H9 (cell line): ENCODE measurements around the gene LGMN. TPM values are rescaled to one million over a fixed set of nuclear protein-coding genes. Genes with fewer than 3 reads are reported as not detected.

Source experiments
- DNase-seq: peaks from one replicate; pipeline ENCODE4 v3.0.0-alpha.2; 2017
- H2AFZ ChIP-seq: one replicate; pipeline ENCODE4 v1.6.1; 2013; ENCODE audit warnings: mild to moderate bottlenecking, low read length, control low read depth, moderate library complexity
- H2AK5ac ChIP-seq: 2 replicates; pipeline ENCODE4 v1.6.1; 2013; ENCODE audit warnings: low read length, control low read depth, mixed read lengths; ENCODE audit not compliant: insufficient read length
- H2BK120ac ChIP-seq: one replicate; pipeline ENCODE4 v1.6.1; 2013; ENCODE audit warnings: low read depth, mild to moderate bottlenecking, low read length, control low read depth, inconsistent platforms; ENCODE audit not compliant: poor library complexity, severe bottlenecking
- H2BK12ac ChIP-seq: 2 replicates; pipeline ENCODE4 v1.6.1; 2013; ENCODE audit warnings: low read length, control low read depth, mixed read lengths, low read depth; ENCODE audit not compliant: insufficient read length
- H2BK15ac ChIP-seq: 2 replicates; pipeline ENCODE4 v1.6.1; 2013; ENCODE audit warnings: low read depth, low read length, control low read depth
- H2BK20ac ChIP-seq: one replicate; pipeline ENCODE4 v1.6.1; 2013; ENCODE audit warnings: low read depth, mild to moderate bottlenecking, low read length, control low read depth, inconsistent platforms; ENCODE audit not compliant: poor library complexity, severe bottlenecking
- H2BK5ac ChIP-seq: 2 replicates; pipeline ENCODE4 v1.6.1; 2013; ENCODE audit warnings: low read length, control low read depth, mixed read lengths; ENCODE audit not compliant: insufficient read length
- H3K14ac ChIP-seq: 2 replicates; pipeline ENCODE4 v1.6.1; 2013; ENCODE audit warnings: low read length, control low read depth; ENCODE audit not compliant: insufficient read depth
- H3K18ac ChIP-seq: 2 replicates; pipeline ENCODE4 v1.6.1; 2013; ENCODE audit warnings: low read depth, mild to moderate bottlenecking, mixed read lengths, low read length, control low read depth; ENCODE audit not compliant: insufficient read length
- H3K23ac ChIP-seq: 2 replicates; pipeline ENCODE4 v1.6.1; 2013; ENCODE audit warnings: low read length, control low read depth, mixed read lengths, low read depth; ENCODE audit not compliant: insufficient read length
- H3K23me2 ChIP-seq: 2 replicates; pipeline ENCODE4 v1.6.1; 2013; ENCODE audit warnings: low read depth, mild to moderate bottlenecking, mixed read lengths, low read length, control low read depth; ENCODE audit not compliant: insufficient read length, poor library complexity, severe bottlenecking
- H3K27ac ChIP-seq: 2 replicates; pipeline ENCODE4 v1.5.1; 2013; ENCODE audit warnings: low read length, control low read depth, mixed read lengths, low read depth; ENCODE audit not compliant: insufficient read length
- H3K27me3 ChIP-seq: 2 replicates; pipeline ENCODE4 v1.6.1; 2013; ENCODE audit warnings: low read length, control low read depth, inconsistent platforms; ENCODE audit not compliant: insufficient read depth
- H3K4ac ChIP-seq: 2 replicates; pipeline ENCODE4 v1.6.1; 2013; ENCODE audit warnings: low read depth, mild to moderate bottlenecking, control low read depth, inconsistent platforms, low read length, moderate library complexity
- H3K4me1 ChIP-seq: 2 replicates; pipeline ENCODE4 v1.6.1; 2013; ENCODE audit warnings: low read length, control low read depth, inconsistent platforms; ENCODE audit not compliant: insufficient read depth
- H3K4me2 ChIP-seq: 2 replicates; pipeline ENCODE4 v1.6.1; 2013; ENCODE audit warnings: low read length, control low read depth, mixed read lengths; ENCODE audit not compliant: insufficient read length, insufficient read depth
- H3K56ac ChIP-seq: 2 replicates; pipeline ENCODE4 v1.6.1; 2013; ENCODE audit warnings: low read depth, mild to moderate bottlenecking, mixed read lengths, low read length, control low read depth; ENCODE audit not compliant: insufficient read length
- H3K79me1 ChIP-seq: 2 replicates; pipeline ENCODE4 v1.6.1; 2013; ENCODE audit warnings: low read depth, mild to moderate bottlenecking, moderate library complexity, low read length, control low read depth, inconsistent platforms; ENCODE audit not compliant: insufficient read depth, poor library complexity, severe bottlenecking
- H3K79me2 ChIP-seq: 2 replicates; pipeline ENCODE4 v1.6.1; 2013; ENCODE audit warnings: low read length, control low read depth, inconsistent platforms; ENCODE audit not compliant: insufficient read depth
- H3K9ac ChIP-seq: 2 replicates; pipeline ENCODE4 v1.6.1; 2013; ENCODE audit warnings: low read length, control low read depth, mixed read lengths; ENCODE audit not compliant: insufficient read length; ENCODE audit errors: extremely low read depth
- H3K9me3 ChIP-seq: one replicate; pipeline ENCODE4 v1.6.1; 2013; ENCODE audit warnings: low read depth, low read length, inconsistent platforms; ENCODE audit not compliant: control insufficient read depth
- H3T11ph ChIP-seq: one replicate; pipeline ENCODE4 v1.6.1; 2013; ENCODE audit warnings: mild to moderate bottlenecking, low read length, control low read depth, inconsistent platforms
- H4K20me1 ChIP-seq: one replicate; pipeline ENCODE4 v1.6.1; 2013; ENCODE audit not compliant: control insufficient read depth, insufficient read length, insufficient read depth
- H4K5ac ChIP-seq: 2 replicates; pipeline ENCODE4 v1.6.1; 2013; ENCODE audit warnings: low read depth, mild to moderate bottlenecking, mixed read lengths, low read length, control low read depth; ENCODE audit not compliant: insufficient read length
- H4K8ac ChIP-seq: replicated peaks from 2 replicates; pipeline ENCODE4 v1.6.1; 2013; ENCODE audit warnings: low read length, control low read depth, mixed read lengths, low read depth; ENCODE audit not compliant: insufficient read length
- H4K91ac ChIP-seq: 2 replicates; pipeline ENCODE4 v1.6.1; 2013; ENCODE audit warnings: low read depth, mild to moderate bottlenecking, moderate library complexity, mixed read lengths, low read length, control low read depth; ENCODE audit not compliant: insufficient read length
- H3K27ac Mint-ChIP-seq, 3 experiments: 2 replicates in 2 of 3; 3 replicates in 1 of 3; pipeline ENCODE4 v1.8.0; 2020 to 2021; ENCODE audit warnings: mixed read lengths in 3 of 3, mild to moderate bottlenecking in 1 of 3, moderate library complexity in 1 of 3
- H3K27me3 Mint-ChIP-seq: 2 replicates; pipeline ENCODE4 v1.8.0; 2021; ENCODE audit warnings: low read depth, mild to moderate bottlenecking, moderate library complexity, mixed read lengths
- H3K36me3 Mint-ChIP-seq, 3 experiments: 2 replicates in 2 of 3; 3 replicates in 1 of 3; pipeline ENCODE4 v1.8.0; 2020 to 2021; ENCODE audit warnings: low read depth in 3 of 3, mixed read lengths in 3 of 3; ENCODE audit not compliant: insufficient read depth in 1 of 3
- H3K4me1 Mint-ChIP-seq, 2 experiments: 2 replicates each; pipeline ENCODE4 v1.8.0; 2020; ENCODE audit warnings: mixed read lengths in 2 of 2
- H3K4me3 Mint-ChIP-seq, 2 experiments: 2 replicates in 1 of 2; 3 replicates in 1 of 2; pipeline ENCODE4 v1.8.0; 2020 to 2021; ENCODE audit warnings: mild to moderate bottlenecking in 2 of 2, mixed read lengths in 2 of 2, moderate library complexity in 1 of 2
- H3K9me3 Mint-ChIP-seq, 2 experiments: 2 replicates in 1 of 2; 3 replicates in 1 of 2; pipeline ENCODE4 v1.8.0; 2020; ENCODE audit warnings: mild to moderate bottlenecking in 2 of 2, mixed read lengths in 2 of 2, moderate library complexity in 1 of 2
- CTCF ChIP-seq: fragments of 200-600 bp; sonication (generic); conservative IDR thresholded peaks from 3 replicates; pipeline ENCODE4 v1.8.0; 2021; ENCODE audit warnings: antibody characterized with exemption, mild to moderate bottlenecking
- WGBS: extraction: QIAGEN DNeasy Blood & Tissue Kit; methylation state at CpG from one replicate; pipeline ENCODE4 v1.1.7; 2013; ENCODE audit warnings: missing lambda C conversion rate, low lambda C conversion rate, mixed read lengths; ENCODE audit not compliant: insufficient read length; ENCODE audit errors: extremely low coverage; 5-methylcytosine and 5-hydroxymethylcytosine counted together
- total RNA-seq: library from RNA; stranded (reverse); gene quantifications from 2 replicates; pipeline ENCODE4 v1.2.1, GENCODE V29; 2021

Gene LGMN
- total RNA-seq, 1 experiment from 2014 or later, result 55.3 TPM

DNA sequence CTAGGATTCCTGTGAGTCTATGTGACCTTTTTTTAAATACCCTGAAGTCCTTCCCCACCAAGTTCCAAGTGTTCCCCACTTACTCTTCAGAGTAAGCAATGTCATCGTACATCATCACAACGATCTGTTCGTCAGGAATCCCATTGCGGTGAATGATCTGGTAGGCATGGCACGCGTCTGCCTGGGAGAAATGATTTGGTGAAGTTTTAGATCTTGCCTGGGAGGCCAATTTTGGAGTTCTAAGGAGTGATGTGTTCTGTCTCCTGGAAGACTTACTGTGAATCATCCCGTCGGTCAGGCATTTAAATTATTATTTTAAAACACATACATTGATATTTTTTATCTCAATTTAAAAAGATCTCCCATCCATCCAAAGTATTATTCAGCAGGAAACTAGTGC lies 29.8 kb downstream of the LGMN start:
- Histone ChIP-seq H2BK120ac (no peak overlapping the region), H4K20me1 (no peaks in the 10 kb centered on the region), H3K27me3 (no peaks in the 10 kb centered on the region), H3K56ac (no peak overlapping the region), H3K4me1 (no peaks in the 10 kb centered on the region), H4K5ac (no peak overlapping the region), H2BK5ac (no peak overlapping the region), H2AFZ (no peak overlapping the region), H3K9me3 (no peaks in the 10 kb centered on the region), H2BK20ac (no peak overlapping the region), H4K91ac (no peak overlapping the region), H3K27ac (no peak overlapping the region), H2AK5ac (no peak overlapping the region), H2BK12ac (no peak overlapping the region), H3K14ac (no peak overlapping the region), H3K23ac (no peak overlapping the region), H3K23me2 (no peaks in the 10 kb centered on the region), H3K18ac (no peak overlapping the region), H3T11ph (no peak overlapping the region), H3K79me1 (no peaks in the 10 kb centered on the region), H3K79me2 (no peaks in the 10 kb centered on the region; the same call in 1 of the 2 replicates), H3K9ac (no peak overlapping the region), H2BK15ac (no peak overlapping the region), H3K4me2 (no peak overlapping the region), H4K8ac (no peak overlapping the region), H3K4ac (no peak overlapping the region)
- Mint-ChIP-seq H3K27me3 (no peaks in the 10 kb centered on the region), H3K27ac (no peak overlapping the region), H3K4me1 (no peaks in the 10 kb centered on the region), H3K36me3 (peaks cover 9 to 23% (median 10%) of the 10 kb centered on the region in 3 experiments), H3K4me3 (no peak overlapping the region), H3K9me3 (peaks cover 0 to 3% of the 10 kb centered on the region in 2 experiments; a peak in 1 of 5 replicates)
- no peak for DNase-seq
- no CpG with 5 or more reads among the region's 8 CpGs for WGBS
- TF ChIP-seq CTCF, result no peak
